Stomach (tissue), 4 donors: ENCODE data around the gene CA7.

Experiments
- EP300 ChIP-seq: sonication (generic); formaldehyde crosslinking; IDR thresholded peaks from one replicate; pipeline ENCODE4 v1.6.1; 2017; ENCODE audit warnings: antibody characterized with exemption
- POLR2A ChIP-seq, 4 donors: fragments of 450-650 bp; IDR thresholded peaks; one replicate each; pipeline ENCODE4 v1.6.1; 2016; ENCODE audit warnings: antibody characterized with exemption in 4 of 4, control low read depth in 2 of 4, mild to moderate bottlenecking in 1 of 4, moderate library complexity in 1 of 4
- POLR2AphosphoS5 ChIP-seq, 3 donors: sonication (generic); formaldehyde crosslinking; IDR thresholded peaks; one replicate each; pipeline ENCODE4 v1.6.1; 2016; ENCODE audit warnings: antibody characterized with exemption in 3 of 3
- TF ChIP-seq, protein P1 (sequence below), 7 experiments: fragments of 450-650 bp in 4 of 7; fragments of 200-600 bp in 3 of 7; sonication (generic) in 3 of 7; IDR thresholded peaks; one replicate each; pipeline ENCODE4 v1.5.1; 2016 to 2019; ENCODE audit warnings: antibody characterized with exemption in 7 of 7, control low read depth in 2 of 7, mild to moderate bottlenecking in 1 of 7

DNA sequence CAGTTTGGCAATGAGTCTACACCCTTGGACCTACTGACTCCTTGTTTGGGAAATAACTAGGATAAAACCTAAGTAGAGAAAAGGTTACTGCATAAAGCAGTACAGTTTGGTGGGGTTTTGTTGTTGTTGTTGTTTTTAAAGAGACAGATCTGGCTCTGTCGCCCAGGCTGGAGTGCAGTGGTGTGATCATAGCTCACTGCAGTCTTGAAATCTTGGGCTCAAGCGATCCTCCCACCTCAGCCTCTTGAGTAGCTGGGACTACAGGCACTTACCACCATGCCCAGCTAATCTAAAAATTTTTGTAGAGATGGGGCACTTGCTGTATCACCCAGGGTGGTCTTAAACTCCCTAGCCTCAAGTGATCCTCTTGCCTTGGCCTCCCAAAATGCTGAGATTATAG lies 37.3 kb downstream of the CA7 start:
- TF ChIP-seq POLR2A (IDR thresholded peaks at IDR 0.05) (no peak), POLR2AphosphoS5 (IDR thresholded peaks at IDR 0.05) (no peak), EP300 (no peak)
- TF ChIP-seq, protein P1, sequence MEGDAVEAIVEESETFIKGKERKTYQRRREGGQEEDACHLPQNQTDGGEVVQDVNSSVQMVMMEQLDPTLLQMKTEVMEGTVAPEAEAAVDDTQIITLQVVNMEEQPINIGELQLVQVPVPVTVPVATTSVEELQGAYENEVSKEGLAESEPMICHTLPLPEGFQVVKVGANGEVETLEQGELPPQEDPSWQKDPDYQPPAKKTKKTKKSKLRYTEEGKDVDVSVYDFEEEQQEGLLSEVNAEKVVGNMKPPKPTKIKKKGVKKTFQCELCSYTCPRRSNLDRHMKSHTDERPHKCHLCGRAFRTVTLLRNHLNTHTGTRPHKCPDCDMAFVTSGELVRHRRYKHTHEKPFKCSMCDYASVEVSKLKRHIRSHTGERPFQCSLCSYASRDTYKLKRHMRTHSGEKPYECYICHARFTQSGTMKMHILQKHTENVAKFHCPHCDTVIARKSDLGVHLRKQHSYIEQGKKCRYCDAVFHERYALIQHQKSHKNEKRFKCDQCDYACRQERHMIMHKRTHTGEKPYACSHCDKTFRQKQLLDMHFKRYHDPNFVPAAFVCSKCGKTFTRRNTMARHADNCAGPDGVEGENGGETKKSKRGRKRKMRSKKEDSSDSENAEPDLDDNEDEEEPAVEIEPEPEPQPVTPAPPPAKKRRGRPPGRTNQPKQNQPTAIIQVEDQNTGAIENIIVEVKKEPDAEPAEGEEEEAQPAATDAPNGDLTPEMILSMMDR (IDR thresholded peaks at IDR 0.05), result no peak
